NCI-H748 (cell line): Measurements from ENCODE around the gene CLK2.
"Not testable (repeated sequence)": the region's sequence is repeated elsewhere in the genome, so short reads cannot be mapped to it uniquely, and the experiment has no call there.

ENCODE experiments used
- DNase-seq: peaks from one replicate; lab custom pipeline; 2025; ENCODE audit not compliant: unreplicated experiment; lab: John Stamatoyannopoulos, UW

CLK2 gene

GRCh38 chr1:155297384-155297783 lies 24.1 kb upstream of the CLK2 start:
- DNase-seq: no peak

GRCh38 chr1:155296661-155297060 lies 23.4 kb upstream of the CLK2 start:
- no peak for DNase-seq

GRCh38 chr1:155295942-155296267 lies 22.6 kb upstream of the CLK2 start:
- DNase-seq: no peak

GRCh38 chr1:155295183-155295941 lies 22.1 kb upstream of the CLK2 start:
- no peak for DNase-seq

- DNase-seq: no peak
These were observed 21.3 kb upstream of the CLK2 start for GRCh38 chr1:155294520-155295182.

GRCh38 chr1:155293086-155293749 lies 19.9 kb upstream of the CLK2 start:
- DNase-seq: no peak

- DNase-seq: not testable (repeated sequence)
These were observed 17.7 kb upstream of the CLK2 start for GRCh38 chr1:155291006-155291405.

GRCh38 chr1:155287987-155288543 lies 14.8 kb upstream of the CLK2 start:
- no peak for DNase-seq

- DNase-seq: no peak
These were observed 13.2 kb upstream of the CLK2 start for GRCh38 chr1:155286544-155286943.

GRCh38 chr1:155285631-155286044 lies 12.3 kb upstream of the CLK2 start:
- no peak for DNase-seq

GRCh38 chr1:155285063-155285462 lies 11.8 kb upstream of the CLK2 start:
- no peak for DNase-seq

- no peak for DNase-seq
These were observed 11.2 kb upstream of the CLK2 start for GRCh38 chr1:155284476-155284875.

GRCh38 chr1:155282488-155283091 lies 9.3 kb upstream of the CLK2 start:
- DNase-seq: no peak

GRCh38 chr1:155279268-155279667 lies 6.0 kb upstream of the CLK2 start:
- peak; percentile 6 for DNase-seq

GRCh38 chr1:155278689-155279160 lies 5.4 kb upstream of the CLK2 start:
- DNase-seq: no peak

- peak; percentile 88 for DNase-seq
These were observed 4.8 kb upstream of the CLK2 start for GRCh38 chr1:155277902-155278688.

GRCh38 chr1:155277070-155277901 lies 4.0 kb upstream of the CLK2 start, which contains the start of gene HCN3:
Gene HCN3 (plus strand): TSS chr1:155277463. CDS start chr1:155277591, 128 bp downstream.
- DNase-seq: peak; percentile 98

GRCh38 chr1:155272466-155273342 lies 600 bp downstream of the CLK2 start:
- peak; percentile 83 for DNase-seq

- DNase-seq: no peak
These were observed 3.9 kb downstream of the CLK2 start for GRCh38 chr1:155269381-155269780.
